Calu3 (cell line): Measurements from ENCODE around the gene CLEC16A. TPM values are rescaled to one million over a fixed set of nuclear protein-coding genes. Genes with fewer than 3 reads are reported as not detected.
"Not testable (repeated sequence)": the region's sequence is repeated elsewhere in the genome, so short reads cannot be mapped to it uniquely, and the experiment has no call there.

Experiments
- BruUV-seq: library from RNA; stranded (reverse); fragments of 400-500 nt; replicated peaks from 2 replicates; lab custom pipeline; 2021; lab: Mats Ljungman, UMichigan
- CTCF ChIA-PET: fragments of 300-600 bp; sonication (Branson Sonifier 250); formaldehyde crosslinking; loops from one replicate; lab custom pipeline; 2022; ENCODE audit warnings: antibody characterized with exemption; lab: Charles Lee
- DNase-seq: peaks from one replicate; pipeline ENCODE4 v3.0.0; 2022
- H3K27ac Mint-ChIP-seq: one replicate; pipeline ENCODE4 v1.8.0; 2022; ENCODE audit warnings: mixed read lengths; ENCODE audit not compliant: unreplicated experiment
- H3K27me3 Mint-ChIP-seq: one replicate; pipeline ENCODE4 v1.8.0; 2022; ENCODE audit warnings: mixed read lengths; ENCODE audit not compliant: unreplicated experiment
- H3K36me3 Mint-ChIP-seq: one replicate; pipeline ENCODE4 v1.8.0; 2022; ENCODE audit warnings: mild to moderate bottlenecking, moderate library complexity, mixed read lengths; ENCODE audit not compliant: insufficient read depth, unreplicated experiment
- H3K4me1 Mint-ChIP-seq: one replicate; pipeline ENCODE4 v1.8.0; 2022; ENCODE audit warnings: mild to moderate bottlenecking, low read depth, mixed read lengths; ENCODE audit not compliant: unreplicated experiment
- H3K4me3 Mint-ChIP-seq: one replicate; pipeline ENCODE4 v1.8.0; 2022; ENCODE audit warnings: mild to moderate bottlenecking, low read depth, moderate library complexity, mixed read lengths; ENCODE audit not compliant: unreplicated experiment
- H3K9me3 Mint-ChIP-seq: one replicate; pipeline ENCODE4 v1.8.0; 2022; ENCODE audit warnings: low read depth, mixed read lengths; ENCODE audit not compliant: unreplicated experiment
- CTCF ChIP-seq: fragments of 200-600 bp; IDR thresholded peaks from one replicate; pipeline ENCODE4 v1.8.0; 2022; ENCODE audit warnings: antibody characterized with exemption; ENCODE audit not compliant: unreplicated experiment
- intact Hi-C: fragments of 100-400 bp; cut with micrococcal nuclease; formaldehyde crosslinking; loops from one replicate; pipeline ENCODE4 v1.10.0; 2022; ENCODE audit not compliant: unreplicated experiment
- total RNA-seq: library from RNA; stranded (reverse); gene quantifications from 2 replicates; pipeline ENCODE4 v1.2.3, GENCODE V29; 2022

Gene CLEC16A
- total RNA-seq, 1 experiment from 2014 or later: 33.0 TPM

GRCh38 chr16:10926094-10926493, 18.3 kb upstream of the CLEC16A start:
- Mint-ChIP-seq H3K27me3 (no peaks in the 10 kb centered on the region), H3K4me1 (no peaks in the 10 kb centered on the region), H3K36me3 (peaks cover 44% of the 10 kb centered on the region), H3K27ac (no peak overlapping the region), H3K4me3 (no peak overlapping the region), H3K9me3 (no peaks in the 10 kb centered on the region)
- CTCF ChIA-PET: interaction anchor here (0.6 kb wide), 3 partner anchors 237 to 834 kb away, joined by 3 to 4 read pairs (median 3); no protein-coding TSS in a partner anchor
- intact Hi-C loops: no loop called here
- BruUV-seq: no TSS peak
- no peak for TF ChIP-seq CTCF
- DNase-seq: no peak

GRCh38 chr16:10926867-10927266, 17.5 kb upstream of the CLEC16A start:
- peaks cover 46% of the 10 kb centered on the region for H3K36me3 Mint-ChIP-seq
- intact Hi-C loops: no loop called here
- no TSS peak for BruUV-seq
- CTCF ChIA-PET: interaction anchor here (0.6 kb wide), 2 partner anchors 238 to 344 kb away, joined by 3 read pairs; no protein-coding TSS in a partner anchor
- TF ChIP-seq CTCF: no peak
- H3K4me3 Mint-ChIP-seq: no peak overlapping the region
- H3K4me1 Mint-ChIP-seq: no peaks in the 10 kb centered on the region
- no peaks in the 10 kb centered on the region for H3K27me3 Mint-ChIP-seq
- no peak overlapping the region for H3K27ac Mint-ChIP-seq
- DNase-seq: no peak
- H3K9me3 Mint-ChIP-seq: no peaks in the 10 kb centered on the region

- H3K4me1 Mint-ChIP-seq: no peaks in the 10 kb centered on the region
- peaks cover 50% of the 10 kb centered on the region for H3K36me3 Mint-ChIP-seq
- TF ChIP-seq CTCF: no peak
- H3K9me3 Mint-ChIP-seq: no peaks in the 10 kb centered on the region
- no TSS peak for BruUV-seq
- no peaks in the 10 kb centered on the region for H3K27me3 Mint-ChIP-seq
- CTCF ChIA-PET: no interaction called here
- H3K4me3 Mint-ChIP-seq: no peak overlapping the region
- no peak overlapping the region for H3K27ac Mint-ChIP-seq
- intact Hi-C loops: no loop called here
- no peak for DNase-seq
These were observed 16.8 kb upstream of the CLEC16A start for GRCh38 chr16:10927497-10928112.

GRCh38 chr16:10929097-10929496, 15.3 kb upstream of the CLEC16A start:
- H3K27ac Mint-ChIP-seq, H3K4me3 Mint-ChIP-seq, H3K27me3 Mint-ChIP-seq, CTCF ChIA-PET, BruUV-seq, intact Hi-C loops, H3K4me1 Mint-ChIP-seq, DNase-seq, H3K9me3 Mint-ChIP-seq: not testable (repeated sequence)
- peaks cover 49% of the 10 kb centered on the region for H3K36me3 Mint-ChIP-seq
